Activated CD4-positive, alpha-beta T cell treated with anti-CD3 and anti-CD28 coated beads for 48 hours (primary cell): Measurements from ENCODE around the gene USP3.
"Not testable (repeated sequence)": the region's sequence is repeated elsewhere in the genome, so short reads cannot be mapped to it uniquely, and the experiment has no call there.

Experiments
- DNase-seq: peaks from one replicate; pipeline ENCODE4 v3.0.0-alpha.2; 2020

The USP3 gene

DNA sequence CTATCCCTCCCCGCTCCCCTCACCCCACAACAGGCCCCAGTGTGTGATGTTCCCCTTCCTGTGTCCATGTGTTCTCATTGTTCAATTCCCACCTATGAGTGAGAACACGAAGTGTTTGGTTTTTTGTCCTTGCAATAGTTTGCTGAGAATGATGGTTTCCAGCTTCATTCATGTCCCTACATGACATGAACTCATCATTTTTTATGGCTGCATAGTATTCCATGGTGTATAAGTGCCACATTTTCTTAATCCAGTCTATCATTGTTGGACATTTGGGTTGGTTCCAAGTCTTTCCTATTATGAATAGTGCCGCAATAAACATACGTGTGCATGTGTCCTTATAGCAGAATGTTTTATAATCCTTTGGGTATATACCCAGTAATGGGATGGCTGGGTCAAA is 112.8 kb downstream of the USP3 start:
- not testable (repeated sequence) for DNase-seq

DNA sequence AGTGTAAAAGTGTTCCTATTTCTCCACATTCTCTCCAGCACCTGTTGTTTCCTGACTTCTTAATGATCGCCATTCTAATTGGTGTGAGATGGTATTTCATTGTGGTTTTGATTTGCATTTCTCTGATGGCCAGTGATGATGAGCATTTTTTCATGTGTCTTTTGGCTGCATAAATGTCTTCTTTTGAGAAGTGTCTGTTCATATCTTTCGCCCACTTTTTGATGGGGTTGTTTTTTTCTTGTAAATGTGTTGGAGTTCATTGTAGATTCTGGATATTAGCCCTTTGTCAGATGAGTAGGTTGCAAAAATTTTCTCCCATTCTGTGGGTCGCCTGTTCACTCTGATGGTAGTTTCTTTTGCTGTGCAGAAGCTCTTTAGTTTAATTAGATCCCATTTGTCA is 113.2 kb downstream of the USP3 start:
- DNase-seq = not testable (repeated sequence)

DNA sequence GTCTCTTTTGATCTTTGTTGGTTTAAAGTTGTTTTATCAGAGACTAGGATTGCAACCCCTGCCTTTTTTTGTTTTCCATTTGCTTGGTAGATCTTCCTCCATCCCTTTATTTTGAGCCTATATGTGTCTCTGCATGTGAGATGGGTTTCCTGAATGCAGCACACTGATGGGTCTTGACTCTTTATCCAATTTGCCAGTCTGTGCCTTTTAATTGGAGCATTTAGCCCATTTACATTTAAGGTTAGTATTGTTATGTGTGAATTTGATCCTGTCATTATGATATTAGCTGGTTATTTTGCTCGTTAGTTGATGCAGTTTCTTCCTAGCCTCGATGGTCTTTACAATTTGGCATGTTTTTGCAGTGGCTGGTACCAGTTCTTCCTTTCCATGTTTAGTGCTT is 116.4 kb downstream of the USP3 start:
- not testable (repeated sequence) for DNase-seq

DNA sequence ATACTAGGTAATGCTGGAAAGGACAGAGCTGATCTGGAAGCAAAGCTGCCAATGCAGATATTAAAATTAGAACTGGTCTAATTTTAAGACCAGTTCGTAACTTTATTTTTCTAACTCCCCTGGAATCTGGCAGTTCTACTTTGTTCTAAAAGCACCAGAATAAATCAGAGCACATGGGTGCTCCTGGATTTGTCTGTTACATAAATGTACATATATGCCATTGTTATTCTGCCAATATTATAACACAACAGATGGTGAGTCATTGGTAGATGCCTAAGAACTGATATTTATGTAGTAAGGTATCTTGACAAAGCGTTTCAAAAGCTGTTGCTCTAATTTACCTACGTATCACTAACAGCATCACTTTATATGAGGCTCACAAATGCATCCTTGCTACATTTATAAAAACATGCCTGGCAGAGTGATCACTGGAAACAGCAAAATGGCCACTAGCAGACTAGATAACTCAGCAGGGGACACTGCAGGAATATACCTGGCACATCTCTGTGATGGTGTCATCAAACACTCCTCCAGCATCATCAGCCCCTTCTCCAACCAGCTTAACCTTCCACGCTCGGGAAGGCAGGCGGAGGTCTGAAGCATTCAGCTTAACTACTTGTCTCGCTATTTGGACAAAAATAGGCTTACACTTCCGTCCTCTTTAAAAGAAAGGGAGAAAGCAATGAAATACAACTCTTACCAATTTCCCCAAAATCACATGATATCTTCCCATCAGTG is 119.0 kb downstream of the USP3 start:
- no peak for DNase-seq

DNA sequence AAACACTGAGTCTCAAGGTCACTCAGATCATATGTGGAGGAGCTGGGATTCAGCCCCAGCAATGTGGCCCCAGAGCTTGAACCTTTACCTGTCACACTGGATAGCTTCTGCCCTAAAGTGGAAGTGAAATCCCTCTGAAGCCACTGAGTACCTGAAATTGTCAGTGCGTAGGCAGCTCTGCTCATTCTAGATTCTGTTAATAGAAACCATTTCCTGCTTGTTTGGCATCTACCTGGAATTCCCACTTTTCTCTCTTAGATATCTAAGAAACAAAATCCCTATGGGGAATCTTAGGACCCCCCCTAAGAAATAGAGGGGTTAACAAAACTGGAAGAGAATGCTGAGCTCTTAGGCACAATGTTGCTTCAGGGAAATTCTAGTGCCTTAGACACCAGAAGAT is 122.6 kb downstream of the USP3 start:
- DNase-seq = no peak

DNA sequence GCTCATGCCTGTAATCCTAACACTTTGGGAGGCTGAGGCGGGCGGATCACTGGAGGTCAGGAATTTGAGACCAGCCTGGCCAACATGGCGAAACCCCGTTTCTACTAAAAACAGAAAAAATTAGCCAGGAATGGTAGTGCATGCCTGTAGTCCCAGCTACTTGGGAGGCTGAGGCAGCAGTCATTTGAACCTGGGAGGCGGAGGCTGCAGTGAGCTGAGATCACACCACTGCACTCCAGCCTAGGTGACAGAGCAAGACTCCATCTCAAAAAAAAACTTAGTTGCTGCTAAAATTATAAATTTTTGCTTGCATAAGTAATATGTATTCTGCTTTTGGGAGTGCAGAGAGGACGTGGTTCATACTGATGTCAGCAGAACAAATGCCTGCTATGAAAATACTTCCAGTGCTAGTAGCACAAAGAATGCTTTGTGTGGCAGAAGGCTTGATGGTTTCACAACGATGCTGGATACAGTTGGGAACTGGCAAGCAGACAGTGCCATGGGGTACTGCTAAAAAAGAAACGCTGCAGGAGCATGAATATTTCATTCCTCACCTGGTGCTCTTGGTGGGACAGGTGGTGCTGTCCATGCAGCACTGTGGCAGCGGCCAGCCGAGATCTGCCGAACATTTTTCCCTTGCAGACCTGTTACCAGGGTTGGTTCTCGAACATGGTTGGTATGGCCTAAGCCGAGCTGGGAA is 123.9 kb downstream of the USP3 start:
- DNase-seq = no peak

DNA sequence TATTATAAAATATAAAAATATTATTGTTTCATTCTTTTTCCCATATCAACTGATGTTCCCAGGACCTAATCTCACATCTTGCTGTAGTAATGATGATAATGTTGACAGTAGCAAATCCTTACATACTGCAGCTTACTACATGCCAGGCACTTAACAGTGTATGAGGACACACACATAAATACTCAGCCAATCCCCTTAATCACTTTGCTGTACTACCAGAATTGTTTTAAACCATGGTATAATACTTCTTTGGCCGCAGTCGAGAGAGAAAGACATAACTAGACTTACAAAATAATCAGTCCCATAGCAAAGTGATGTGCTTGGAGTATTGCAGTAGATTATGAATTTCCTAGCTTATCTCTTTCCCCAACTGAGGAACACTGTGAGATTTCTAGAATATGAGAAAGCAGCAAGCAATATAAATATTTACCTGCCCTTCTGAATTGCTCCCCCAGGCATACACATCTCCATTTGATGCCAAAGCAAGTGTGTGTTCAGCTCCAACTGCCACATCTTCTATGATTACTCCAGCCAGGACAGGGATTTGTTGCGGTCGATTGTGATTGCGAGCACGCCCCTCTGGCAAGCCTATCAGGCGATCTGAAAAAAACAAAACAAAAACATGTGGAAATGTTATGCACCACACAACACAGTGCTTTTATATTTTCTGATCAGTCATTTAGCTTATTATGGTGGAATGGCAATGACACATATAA is 125.8 kb downstream of the USP3 start:
- no peak for DNase-seq

DNA sequence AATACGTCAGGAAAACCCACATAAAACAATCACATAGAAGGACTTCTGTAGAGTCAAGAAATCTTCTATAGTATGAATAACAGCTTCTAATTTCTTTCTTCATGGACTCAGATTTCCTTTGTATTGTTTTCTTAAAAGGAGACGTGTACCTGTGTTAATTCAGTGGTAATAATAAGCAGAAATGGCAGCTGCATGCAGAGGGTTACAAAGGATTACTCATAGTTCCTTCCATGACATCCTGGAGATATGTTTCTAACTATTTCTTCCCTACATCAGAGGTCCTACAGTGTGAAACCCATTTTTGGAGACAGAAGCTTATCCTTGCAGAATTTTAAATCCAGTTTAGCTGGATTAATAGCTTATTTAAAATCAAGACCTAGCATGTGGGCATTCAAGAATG is 128.9 kb downstream of the USP3 start:
- DNase-seq = no peak

DNA sequence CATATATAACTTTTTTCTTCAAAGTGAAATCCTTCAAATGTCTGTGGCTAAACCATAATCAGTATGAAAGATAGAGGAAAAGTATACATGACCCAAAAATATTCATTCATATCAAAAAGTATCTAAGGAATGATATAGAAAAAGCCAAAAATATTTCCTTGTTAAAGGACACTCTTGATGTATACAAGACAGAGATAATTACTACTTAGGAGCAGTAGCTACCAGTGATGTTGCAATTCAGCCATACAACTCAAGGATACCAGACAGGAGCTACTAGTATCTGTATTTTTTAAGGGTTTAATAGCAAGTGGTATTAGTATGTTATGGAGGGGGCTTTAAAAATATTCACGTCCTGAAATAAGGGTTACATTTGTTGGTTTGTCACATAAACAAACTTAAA is 129.8 kb downstream of the USP3 start:
- no peak for DNase-seq

DNA sequence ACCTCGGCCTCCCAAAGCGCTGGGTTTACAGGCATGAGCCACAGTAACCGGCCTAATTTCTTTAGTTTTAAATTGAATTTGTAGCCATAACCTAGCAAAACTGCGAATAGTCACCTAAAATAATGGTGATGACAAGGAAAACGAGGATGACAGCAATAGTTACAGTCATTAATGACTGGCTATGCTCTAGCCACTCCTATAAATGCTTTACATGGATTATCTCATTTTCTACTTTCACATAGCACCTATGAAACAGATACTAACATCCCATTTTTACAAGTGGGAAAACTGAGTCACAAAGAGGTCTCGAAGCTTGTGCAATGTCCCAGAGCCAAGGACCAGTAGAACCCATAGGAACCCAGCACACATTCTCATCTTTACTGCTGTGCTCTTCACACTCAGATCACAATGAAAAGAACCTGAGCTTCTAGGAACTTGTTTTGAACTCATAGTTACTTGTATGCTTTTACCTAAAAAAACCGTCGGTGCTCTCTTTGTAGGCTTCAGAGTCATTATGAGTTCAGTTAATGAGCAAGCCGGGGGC is 132.2 kb downstream of the USP3 start:
- DNase-seq = no peak

DNA sequence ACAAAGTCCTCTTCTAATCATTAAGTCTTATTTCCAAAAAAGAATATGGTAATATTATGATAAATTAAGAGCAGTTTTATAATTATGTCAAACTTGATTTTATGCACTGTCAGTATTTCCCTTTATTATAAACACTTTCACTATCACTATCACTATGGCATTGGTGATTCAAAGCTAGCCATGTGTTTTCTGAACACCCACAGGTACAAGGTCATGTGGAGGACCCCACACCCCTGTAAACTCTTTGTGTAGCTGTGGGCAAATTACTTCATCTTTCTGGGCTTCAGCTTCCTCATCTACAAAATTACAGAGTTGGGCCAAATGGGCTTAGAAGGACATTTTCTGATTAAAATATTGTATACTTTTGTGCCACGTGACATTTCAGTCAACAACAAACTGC is 134.4 kb downstream of the USP3 start:
- no peak for DNase-seq

DNA sequence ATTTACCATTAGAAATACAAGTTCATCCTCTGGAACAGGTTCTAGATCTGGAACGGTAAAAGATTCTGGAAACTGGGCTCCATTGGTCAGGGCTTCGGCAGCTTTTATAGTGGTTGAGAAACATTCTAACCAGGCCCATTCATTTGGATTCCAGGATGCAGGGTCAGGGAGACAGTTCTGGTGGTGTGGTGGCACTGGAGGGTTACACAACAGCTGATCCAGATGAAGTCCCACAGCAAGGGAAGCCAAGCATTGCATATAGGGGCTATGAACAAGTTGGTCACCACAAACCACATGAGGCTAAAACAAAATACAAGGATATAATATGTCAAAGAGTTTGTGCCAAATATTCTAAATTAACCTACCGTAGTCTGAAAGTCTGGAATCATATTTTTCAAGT is 135.8 kb downstream of the USP3 start:
- DNase-seq = no peak
